Ishikawa (cell line): ENCODE data around the gene HSFX3.
"Not testable (repeated sequence)": the region's sequence is repeated elsewhere in the genome, so short reads cannot be mapped to it uniquely, and the experiment has no call there.

Experiments used
- CEBPB ChIP-seq: IDR thresholded peaks from 2 replicates; pipeline ENCODE4 v1.6.1; 2012
- CREB1 ChIP-seq: IDR thresholded peaks from 2 replicates; pipeline ENCODE4 v1.6.1; 2012; ENCODE audit warnings: low read depth
- EGR1 ChIP-seq: IDR thresholded peaks from 2 replicates; pipeline ENCODE4 v1.6.1; 2012
- EP300 ChIP-seq: IDR thresholded peaks from 2 replicates; pipeline ENCODE4 v1.6.1; 2012; ENCODE audit warnings: borderline replicate concordance
- FOXM1 ChIP-seq: IDR thresholded peaks from 2 replicates; pipeline ENCODE4 v1.6.1; 2012; ENCODE audit warnings: low read depth, borderline replicate concordance
- MAX ChIP-seq: IDR thresholded peaks from 2 replicates; pipeline ENCODE4 v1.6.1; 2012
- RAD21 ChIP-seq: IDR thresholded peaks from 2 replicates; pipeline ENCODE4 v1.6.1; 2012; ENCODE audit warnings: low read depth
- REST ChIP-seq: IDR thresholded peaks from 2 replicates; pipeline ENCODE4 v1.6.1; 2012; ENCODE audit warnings: low read depth, mild to moderate bottlenecking
- TAF1 ChIP-seq: IDR thresholded peaks from 2 replicates; pipeline ENCODE4 v1.6.1; 2012; ENCODE audit warnings: low read depth, mild to moderate bottlenecking
- TCF12 ChIP-seq: IDR thresholded peaks from 2 replicates; pipeline ENCODE4 v1.6.1; 2012; ENCODE audit warnings: low read depth
- TEAD4 ChIP-seq: IDR thresholded peaks from 2 replicates; pipeline ENCODE4 v1.6.1; 2012
- USF1 ChIP-seq: IDR thresholded peaks from 2 replicates; pipeline ENCODE4 v1.6.1; 2012
- YY1 ChIP-seq: IDR thresholded peaks from 2 replicates; pipeline ENCODE4 v1.6.1; 2012; ENCODE audit warnings: low read depth
- ZBTB7A ChIP-seq: IDR thresholded peaks from 2 replicates; pipeline ENCODE4 v1.6.1; 2012; ENCODE audit warnings: low read depth

Gene HSFX3

GRCh38 chrX:149549701-149550100, at the start of gene HSFX3:
TSS of gene HSFX3 (minus strand) at chrX:149549924. CDS start at chrX:149549852, 72 bp downstream.
- TF ChIP-seq FOXM1, REST, YY1: not testable (repeated sequence)

- not testable (repeated sequence) for TF ChIP-seq ZBTB7A, RAD21, TAF1
Observed at GRCh38 chrX:149595214-149595613, 45.5 kb upstream of the HSFX3 start, which contains the start of gene HSFX2. TSS of gene HSFX2 (minus strand) at chrX:149595314. CDS start at chrX:149594700, 614 bp downstream.

GRCh38 chrX:149587359-149587758, 37.6 kb upstream of the HSFX3 start, which contains the start of gene MAGEA9B:
TSS of gene MAGEA9B (minus strand) at chrX:149587459. CDS start at chrX:149583179, 4,280 bp downstream.
- TF ChIP-seq TEAD4, EP300, EGR1: not testable (repeated sequence)

GRCh38 chrX:149572743-149573142, 23.0 kb upstream of the HSFX3 start:
- TF ChIP-seq TCF12 (no peak), TAF1 (no peak)

GRCh38 chrX:149571770-149572169, 22.0 kb upstream of the HSFX3 start:
- no peak for TF ChIP-seq MAX
- TF ChIP-seq REST = no peak
- TF ChIP-seq USF1 = no peak
- TF ChIP-seq FOXM1 = no peak
- TF ChIP-seq CREB1 = no peak
- no peak for TF ChIP-seq TEAD4
- TF ChIP-seq EGR1 = no peak
- TF ChIP-seq CEBPB = no peak

- TF ChIP-seq FOXM1 = no peak
- no peak for TF ChIP-seq USF1
- no peak for TF ChIP-seq MAX
- TF ChIP-seq ZBTB7A = no peak
- TF ChIP-seq TEAD4 = no peak
- no peak for TF ChIP-seq EP300
- TF ChIP-seq CREB1 = no peak
- no peak for TF ChIP-seq RAD21
- TF ChIP-seq CEBPB = no peak
- TF ChIP-seq TCF12 = no peak
- no peak for TF ChIP-seq YY1
- no peak for TF ChIP-seq REST
Observed at GRCh38 chrX:149570668-149571067, 20.9 kb upstream of the HSFX3 start.
